AG04450 (cell line): ENCODE data around the gene PI4KA. TPM values are rescaled to one million over a fixed set of nuclear protein-coding genes. Genes with fewer than 3 reads are reported as not detected.
A peak's percentile ranks its signal among the peaks of the same experiment; 100 is the strongest.

Source experiments
- CTCF ChIA-PET: fragments of 300-600, 350-600 bp; formaldehyde crosslinking; extraction: SDS; loops from one replicate; lab custom pipeline; 2022; ENCODE audit warnings: antibody characterized with exemption, inconsistent platforms; lab: Charles Lee
- POLR2A ChIA-PET: fragments of 350-600 bp; formaldehyde crosslinking; extraction: SDS; loops from one replicate; lab custom pipeline; 2021; ENCODE audit warnings: antibody characterized with exemption, inconsistent platforms; lab: Yijun Ruan, JAX
- DNase-seq: peaks from one replicate; pipeline ENCODE4 v3.0.0-alpha.2; 2011; ENCODE audit warnings: low read depth, low spot score
- H3K27ac ChIP-seq: one replicate; pipeline ENCODE4 v1.5.1; 2012; ENCODE audit warnings: low read depth, low read length, control low read depth
- H3K27me3 ChIP-seq: one replicate; pipeline ENCODE4 v1.6.0; 2012; ENCODE audit warnings: low read length; ENCODE audit not compliant: control insufficient read depth, insufficient read depth
- H3K4me3 ChIP-seq: 2 replicates; pipeline ENCODE4 v1.5.1; 2011; ENCODE audit warnings: mild to moderate bottlenecking, low read depth, low read length, control low read depth
- H3K9me3 ChIP-seq: 2 replicates; pipeline ENCODE4 v1.5.1; 2012; ENCODE audit warnings: low read length; ENCODE audit not compliant: control insufficient read depth, insufficient read depth
- polyA plus RNA-seq: library from polyadenylated mRNA; depleted of rRNA; stranded (reverse); fragments of >200 nt; gene quantifications from 2 replicates; pipeline ENCODE4 v1.2.3, GENCODE V29; 2011
- TF ChIP-seq, protein P1 (sequence below): IDR thresholded peaks from 2 replicates; pipeline ENCODE4 v1.5.1; 2011; ENCODE audit warnings: low read depth, low read length, control low read depth, inconsistent platforms

The PI4KA gene
- polyA plus RNA-seq, 1 experiment = 27.5 TPM

GRCh38 chr22:20779014-20779817 lies 79.4 kb downstream of the PI4KA start:
- H3K27ac ChIP-seq = no peak overlapping the region
- H3K27me3 ChIP-seq = no peaks in the 10 kb centered on the region
- TF ChIP-seq, protein P1, sequence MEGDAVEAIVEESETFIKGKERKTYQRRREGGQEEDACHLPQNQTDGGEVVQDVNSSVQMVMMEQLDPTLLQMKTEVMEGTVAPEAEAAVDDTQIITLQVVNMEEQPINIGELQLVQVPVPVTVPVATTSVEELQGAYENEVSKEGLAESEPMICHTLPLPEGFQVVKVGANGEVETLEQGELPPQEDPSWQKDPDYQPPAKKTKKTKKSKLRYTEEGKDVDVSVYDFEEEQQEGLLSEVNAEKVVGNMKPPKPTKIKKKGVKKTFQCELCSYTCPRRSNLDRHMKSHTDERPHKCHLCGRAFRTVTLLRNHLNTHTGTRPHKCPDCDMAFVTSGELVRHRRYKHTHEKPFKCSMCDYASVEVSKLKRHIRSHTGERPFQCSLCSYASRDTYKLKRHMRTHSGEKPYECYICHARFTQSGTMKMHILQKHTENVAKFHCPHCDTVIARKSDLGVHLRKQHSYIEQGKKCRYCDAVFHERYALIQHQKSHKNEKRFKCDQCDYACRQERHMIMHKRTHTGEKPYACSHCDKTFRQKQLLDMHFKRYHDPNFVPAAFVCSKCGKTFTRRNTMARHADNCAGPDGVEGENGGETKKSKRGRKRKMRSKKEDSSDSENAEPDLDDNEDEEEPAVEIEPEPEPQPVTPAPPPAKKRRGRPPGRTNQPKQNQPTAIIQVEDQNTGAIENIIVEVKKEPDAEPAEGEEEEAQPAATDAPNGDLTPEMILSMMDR = no peak
- no peak overlapping the region for H3K4me3 ChIP-seq
- no peak for DNase-seq
- ChIA-PET POLR2A (no interaction called here), CTCF (interaction anchor here (0.7 kb wide), 1 partner anchor 155 kb away, joined by 3 read pairs; no protein-coding TSS in a partner anchor)
- H3K9me3 ChIP-seq = no peaks in the 10 kb centered on the region

DNA sequence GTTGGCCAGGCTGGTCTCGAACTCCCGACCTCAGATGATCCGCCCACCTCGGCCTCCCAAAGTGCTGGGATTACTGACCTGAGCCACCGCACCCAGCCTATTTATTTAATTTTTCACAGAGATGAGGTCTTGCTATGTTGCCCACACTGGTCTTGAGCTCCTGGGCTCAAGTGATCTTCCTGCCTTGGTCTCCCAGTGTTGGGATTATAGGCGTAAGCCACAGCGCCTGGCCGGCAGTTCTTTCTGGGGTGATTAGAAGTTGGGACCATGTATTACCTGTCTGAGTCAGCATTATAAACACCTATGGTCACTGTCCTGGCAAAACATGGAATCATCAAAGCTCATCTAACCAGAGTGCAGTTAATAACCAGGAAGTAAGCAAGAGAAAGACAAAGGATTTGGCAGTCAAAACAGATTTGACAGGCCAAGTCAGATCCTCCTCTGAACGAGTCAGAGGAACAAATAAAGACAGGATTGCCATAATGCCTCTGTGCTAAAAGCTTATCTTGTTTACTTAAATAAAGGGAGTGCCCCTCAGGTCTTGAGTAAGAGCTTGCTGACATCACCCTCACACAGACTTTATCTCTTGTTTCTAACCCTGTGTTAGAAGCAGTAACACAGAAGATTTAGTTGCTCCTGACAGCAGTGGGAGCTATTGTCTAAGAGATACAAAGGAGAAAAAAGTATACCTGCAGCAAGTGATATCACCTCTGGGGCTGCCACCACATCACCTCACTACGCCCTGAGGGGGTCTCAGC lies 81.0 kb downstream of the PI4KA start:
- Histone ChIP-seq H3K27me3 (no peaks in the 10 kb centered on the region), H3K4me3 (no peak overlapping the region), H3K27ac (peak overlapping the region; percentile 73), H3K9me3 (no peaks in the 10 kb centered on the region)
- POLR2A ChIA-PET = no interaction called here
- DNase-seq = peak; percentile 81
- CTCF ChIA-PET = interaction anchor here (0.7 to 1.4 kb wide), 2 partner anchors 36 to 227 kb away, joined by 3 to 5 read pairs; no protein-coding TSS in a partner anchor
- TF ChIP-seq, protein P1 = peak; percentile 20; the same call in 1 of the 2 replicates

DNA sequence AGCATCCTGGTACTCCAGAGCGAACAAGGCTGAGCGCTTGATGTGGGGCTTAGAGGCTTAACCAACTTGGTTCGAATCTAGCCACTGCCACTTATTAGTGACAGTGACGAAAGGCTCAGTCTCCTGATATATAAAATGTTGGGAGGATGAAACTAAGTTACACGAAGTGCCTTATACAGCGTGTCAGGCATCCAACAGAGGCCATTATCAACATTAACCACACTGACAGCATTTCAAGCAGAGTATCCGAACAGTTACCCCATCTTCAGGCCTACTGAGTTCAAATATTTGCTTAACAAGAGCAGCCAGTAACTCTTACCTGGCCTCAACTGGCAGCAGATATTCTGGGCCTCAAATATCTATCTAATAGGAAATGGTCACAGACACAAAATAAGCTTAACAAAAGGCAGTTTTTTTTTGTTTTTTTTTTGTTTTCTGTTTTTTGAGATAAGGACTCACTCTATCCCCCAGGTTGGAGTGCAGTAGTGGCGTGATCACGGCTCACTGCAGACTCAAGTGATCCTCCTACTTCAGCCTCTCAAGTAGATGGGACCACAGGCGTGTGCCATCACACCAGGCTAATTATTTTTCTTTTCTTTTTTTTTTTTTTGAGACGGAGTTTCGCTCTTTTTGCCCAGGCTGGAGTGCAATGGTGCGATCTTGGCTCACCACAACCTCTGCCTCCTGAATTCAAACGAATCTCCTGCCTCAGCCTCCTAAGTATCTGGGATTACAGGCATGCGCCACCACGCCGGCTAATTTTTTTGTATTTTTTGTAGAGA lies 81.8 kb downstream of the PI4KA start:
- no peak overlapping the region for H3K4me3 ChIP-seq
- POLR2A ChIA-PET = no interaction called here
- no peak overlapping the region for H3K27ac ChIP-seq
- H3K27me3 ChIP-seq = no peaks in the 10 kb centered on the region
- H3K9me3 ChIP-seq = no peaks in the 10 kb centered on the region
- TF ChIP-seq, protein P1 = no peak
- no peak for DNase-seq
- CTCF ChIA-PET = no interaction called here

- no peak for DNase-seq
- ChIA-PET CTCF (no interaction called here), POLR2A (no interaction called here)
- TF ChIP-seq, protein P1 = no peak
- Histone ChIP-seq H3K4me3 (no peak overlapping the region), H3K27ac (no peak overlapping the region), H3K27me3 (no peaks in the 10 kb centered on the region), H3K9me3 (no peaks in the 10 kb centered on the region)
Measured at GRCh38 chr22:20775342-20775895, 83.2 kb downstream of the PI4KA start.
